Cerebellar nuclear complex (tissue), 1 donor: ENCODE data around the gene KASH5.
A peak's percentile ranks its signal among the peaks of the same experiment; 100 is the strongest.

Experiments used
- DNase-seq, 2 experiments: peaks; one replicate each; lab custom pipeline; 2025; lab: John Stamatoyannopoulos, UW

Gene KASH5

GRCh38 chr19:49421039-49421877 is 33.2 kb downstream of the KASH5 start:
- peak in 1 of 2 experiments; percentile 80 for DNase-seq

- DNase-seq: no peak
Measured at GRCh38 chr19:49421878-49422202, 33.8 kb downstream of the KASH5 start.

- peak in 1 of 2 experiments; percentile 25 for DNase-seq
Measured at GRCh38 chr19:49422407-49423070, 34.5 kb downstream of the KASH5 start.

- no peak for DNase-seq
Measured at GRCh38 chr19:49423071-49423984, 35.3 kb downstream of the KASH5 start, which contains the start of gene PTH2. PTH2 (minus strand) TSS chr19:49423441; CDS start chr19:49423339, 102 bp downstream.

- DNase-seq: no peak
Measured at GRCh38 chr19:49423985-49424303, 35.9 kb downstream of the KASH5 start.

GRCh38 chr19:49425178-49425577 is 37.1 kb downstream of the KASH5 start, which contains the start of gene GFY:
GFY (plus strand) TSS chr19:49425388; CDS start chr19:49426431, 1,043 bp downstream.
- DNase-seq: no peak

GRCh38 chr19:49425922-49426592 is 38.0 kb downstream of the KASH5 start:
- no peak for DNase-seq

- DNase-seq: no peak
Measured at GRCh38 chr19:49427339-49427738, 39.3 kb downstream of the KASH5 start.

GRCh38 chr19:49427855-49428546 is 40.0 kb downstream of the KASH5 start:
- no peak for DNase-seq

- DNase-seq: no peak
Measured at GRCh38 chr19:49428547-49429451, 40.8 kb downstream of the KASH5 start.

- no peak for DNase-seq
Measured at GRCh38 chr19:49430172-49430677, 42.2 kb downstream of the KASH5 start.

GRCh38 chr19:49430678-49431329 is 42.8 kb downstream of the KASH5 start:
- no peak for DNase-seq

GRCh38 chr19:49431330-49431749 is 43.3 kb downstream of the KASH5 start:
- DNase-seq: no peak

- no peak for DNase-seq
Measured at GRCh38 chr19:49432141-49433073, 44.4 kb downstream of the KASH5 start.

GRCh38 chr19:49433240-49433901 is 45.3 kb downstream of the KASH5 start:
- no peak for DNase-seq

- DNase-seq: peak in 1 of 2 experiments; percentile 23
Measured at GRCh38 chr19:49434907-49435583, 47.0 kb downstream of the KASH5 start.

- no peak for DNase-seq
Measured at GRCh38 chr19:49435670-49436069, 47.6 kb downstream of the KASH5 start.
